HG03139 (cell line): ENCODE results near the gene RABGAP1L.
"Not testable (repeated sequence)": the region's sequence is repeated elsewhere in the genome, so short reads cannot be mapped to it uniquely, and the experiment has no call there.

ENCODE experiments used
- ATAC-seq: cut with Tn5 transposase; IDR thresholded peaks from one replicate; pipeline ENCODE4 v1.9.1; 2021; ENCODE audit not compliant: unreplicated experiment

Gene RABGAP1L

GRCh38 chr1:174652569-174653280, 493.4 kb downstream of the RABGAP1L start:
- ATAC-seq: no peak

DNA sequence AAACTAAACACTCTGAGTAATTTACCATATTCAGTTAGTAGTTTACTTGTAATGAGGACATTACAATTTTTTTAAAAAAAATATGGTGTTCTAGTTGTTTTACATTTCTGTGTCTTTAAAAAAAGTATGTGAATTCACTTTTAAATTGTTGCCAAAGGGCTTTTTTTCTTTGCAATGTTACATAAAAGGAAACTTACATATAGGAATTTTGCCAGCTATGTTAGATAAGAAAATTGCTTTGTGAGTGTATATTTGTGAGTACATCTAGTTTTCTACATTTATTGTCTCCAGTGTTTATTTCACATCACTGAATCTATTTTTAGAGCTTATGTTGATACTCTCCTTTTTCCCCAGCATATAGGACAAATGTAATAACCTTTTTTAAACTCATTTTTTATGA, 495.2 kb downstream of the RABGAP1L start:
- ATAC-seq: no peak

GRCh38 chr1:174656409-174657059, 497.2 kb downstream of the RABGAP1L start:
- no peak for ATAC-seq

GRCh38 chr1:174657411-174657810, 498.1 kb downstream of the RABGAP1L start:
- no peak for ATAC-seq

DNA sequence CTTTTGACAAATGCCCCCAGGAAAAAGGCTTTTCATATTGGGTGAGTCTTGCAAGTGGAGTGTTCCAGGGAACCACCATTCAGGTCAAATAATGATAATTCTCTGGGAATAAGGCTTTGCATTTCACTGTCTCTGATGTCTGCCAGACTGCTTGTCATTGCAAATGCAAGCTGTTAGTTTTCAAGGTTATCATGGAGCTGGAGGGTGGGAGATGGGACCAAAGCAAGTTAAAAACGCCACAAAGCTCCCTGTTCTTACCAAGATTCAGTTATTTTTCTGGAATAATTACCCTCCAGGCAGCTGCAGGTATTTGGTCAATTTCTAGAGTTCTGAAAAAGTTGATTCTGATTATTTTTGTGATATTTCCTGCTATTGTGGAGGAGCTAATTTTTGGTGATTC, 498.6 kb downstream of the RABGAP1L start:
- no peak for ATAC-seq

GRCh38 chr1:174659823-174660222, 500.5 kb downstream of the RABGAP1L start:
- ATAC-seq: no peak

GRCh38 chr1:174660476-174660875, 501.2 kb downstream of the RABGAP1L start:
- no peak for ATAC-seq

GRCh38 chr1:174663358-174663757, 504.0 kb downstream of the RABGAP1L start:
- ATAC-seq: no peak

- no peak for ATAC-seq
These were observed 506.9 kb downstream of the RABGAP1L start for GRCh38 chr1:174666248-174666647.

DNA sequence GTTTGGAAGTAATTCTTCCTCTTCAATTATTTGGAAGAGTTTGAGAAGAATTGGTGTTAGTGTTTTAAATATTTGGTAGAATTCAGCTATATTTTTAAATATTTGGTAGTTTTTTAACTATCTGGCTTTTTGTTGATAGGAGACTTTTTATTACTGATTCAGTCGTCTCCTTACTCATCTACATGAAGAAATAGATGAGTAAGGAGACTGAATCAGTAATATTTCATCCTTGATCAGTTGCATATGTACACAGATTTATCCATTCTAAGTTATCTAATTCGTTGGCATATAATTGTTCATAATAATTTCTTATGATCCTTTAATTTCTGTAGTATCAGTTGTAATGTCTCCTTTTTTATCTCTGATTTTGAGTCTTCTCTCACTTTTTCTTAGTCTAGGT, 512.5 kb downstream of the RABGAP1L start:
- ATAC-seq: no peak

DNA sequence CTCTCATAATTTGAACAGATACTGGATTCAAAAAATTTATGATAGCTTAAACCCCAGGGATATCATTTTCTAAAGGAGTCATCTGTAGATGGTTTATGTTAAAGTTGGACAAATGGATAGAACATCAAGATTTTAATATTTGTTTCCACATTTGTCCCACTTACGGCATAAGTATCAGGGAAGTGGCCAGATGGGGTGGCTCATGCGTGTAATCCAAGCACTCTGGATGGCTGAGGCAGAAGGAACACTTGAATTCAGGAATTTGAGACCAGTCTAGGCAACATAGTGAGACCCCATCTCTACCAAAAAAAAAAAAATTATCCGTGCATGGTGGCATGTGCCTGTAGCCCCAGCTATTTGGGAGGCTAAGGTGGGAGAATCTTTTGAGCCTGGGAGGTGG, 517.5 kb downstream of the RABGAP1L start:
- ATAC-seq: no peak

DNA sequence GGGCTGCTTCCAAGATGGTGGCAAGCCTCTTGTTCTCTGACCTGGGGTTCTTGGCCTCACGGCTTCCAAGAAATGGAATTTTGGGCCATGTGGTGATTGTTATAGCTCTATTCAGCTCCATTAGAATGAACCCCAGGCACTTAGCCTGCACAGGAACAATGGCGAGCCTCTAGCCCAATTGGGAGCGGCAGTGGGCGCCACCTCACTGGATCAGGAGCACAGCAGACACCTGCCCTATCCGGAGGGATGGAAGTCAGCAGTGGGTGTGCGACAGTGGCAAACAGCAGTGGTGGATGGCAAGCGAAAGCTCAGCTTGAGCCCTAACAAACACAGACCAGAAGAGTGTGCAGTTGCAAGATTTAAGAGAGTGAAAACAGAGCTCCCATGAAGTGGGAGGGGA, 519.3 kb downstream of the RABGAP1L start:
- no peak for ATAC-seq

- no peak for ATAC-seq
These were observed 520.8 kb downstream of the RABGAP1L start for GRCh38 chr1:174680101-174680500.

- ATAC-seq: no peak
These were observed 523.2 kb downstream of the RABGAP1L start for GRCh38 chr1:174682419-174683008.

DNA sequence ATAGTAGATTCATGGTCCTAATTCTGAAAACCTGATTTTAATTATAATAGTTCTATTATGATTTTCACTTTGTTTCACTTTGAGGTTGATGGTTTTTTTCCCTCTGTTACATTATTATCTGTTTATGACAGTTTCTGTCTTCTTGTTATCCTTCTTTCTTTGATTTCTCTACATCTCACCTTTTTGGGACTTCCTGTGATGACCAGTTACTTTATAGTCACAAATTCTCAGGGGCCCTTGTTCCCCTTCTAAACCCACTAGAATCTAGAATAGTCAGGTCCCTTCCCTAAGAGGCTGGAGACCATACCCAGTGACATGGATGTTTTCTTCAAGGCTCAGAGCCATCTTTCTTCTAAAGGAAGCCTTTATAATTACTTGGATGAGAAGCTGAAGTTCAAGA, 526.9 kb downstream of the RABGAP1L start:
- ATAC-seq: no peak

DNA sequence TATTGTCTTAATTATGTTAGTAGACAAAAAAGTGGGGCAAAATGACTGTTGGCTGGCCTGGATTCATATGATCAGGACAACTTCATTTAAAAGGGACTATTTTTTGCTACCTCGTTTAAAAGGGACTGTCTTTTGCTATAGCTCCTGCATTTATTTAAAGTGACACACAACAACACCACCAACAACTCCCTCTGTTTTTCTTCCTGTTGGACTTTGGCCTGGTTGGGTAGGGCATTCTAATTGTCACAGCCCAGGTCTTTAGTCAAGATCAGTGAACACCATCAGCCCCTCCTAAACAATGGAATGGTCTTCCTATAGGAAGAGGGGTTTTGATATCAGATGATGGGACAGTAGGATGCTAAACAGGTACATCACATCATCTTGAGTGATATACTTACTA, 530.2 kb downstream of the RABGAP1L start:
- ATAC-seq: no peak

GRCh38 chr1:174690266-174690665, 530.9 kb downstream of the RABGAP1L start:
- no peak for ATAC-seq

- ATAC-seq: no peak
These were observed 533.0 kb downstream of the RABGAP1L start for GRCh38 chr1:174692313-174692712.

DNA sequence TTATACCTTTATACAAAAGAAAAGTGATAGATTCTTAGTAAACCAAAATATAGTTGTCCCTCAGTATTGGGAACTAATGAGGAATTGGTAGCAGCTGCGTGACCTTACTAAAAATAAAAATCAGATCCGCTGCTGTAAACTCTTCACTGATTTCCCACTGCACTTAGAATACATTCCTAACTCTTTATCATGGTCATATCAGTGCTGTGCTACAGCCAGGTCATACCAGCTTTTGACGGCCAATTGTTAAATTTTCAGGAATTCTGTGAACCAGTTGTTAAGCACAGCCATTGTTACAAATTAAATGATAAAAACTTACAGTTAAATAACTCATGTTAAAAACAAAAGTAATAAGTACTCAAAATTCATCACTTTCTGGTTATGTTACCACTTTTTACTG, 533.8 kb downstream of the RABGAP1L start:
- ATAC-seq: no peak

- not testable (repeated sequence) for ATAC-seq
These were observed 534.2 kb downstream of the RABGAP1L start for GRCh38 chr1:174693539-174693938.

DNA sequence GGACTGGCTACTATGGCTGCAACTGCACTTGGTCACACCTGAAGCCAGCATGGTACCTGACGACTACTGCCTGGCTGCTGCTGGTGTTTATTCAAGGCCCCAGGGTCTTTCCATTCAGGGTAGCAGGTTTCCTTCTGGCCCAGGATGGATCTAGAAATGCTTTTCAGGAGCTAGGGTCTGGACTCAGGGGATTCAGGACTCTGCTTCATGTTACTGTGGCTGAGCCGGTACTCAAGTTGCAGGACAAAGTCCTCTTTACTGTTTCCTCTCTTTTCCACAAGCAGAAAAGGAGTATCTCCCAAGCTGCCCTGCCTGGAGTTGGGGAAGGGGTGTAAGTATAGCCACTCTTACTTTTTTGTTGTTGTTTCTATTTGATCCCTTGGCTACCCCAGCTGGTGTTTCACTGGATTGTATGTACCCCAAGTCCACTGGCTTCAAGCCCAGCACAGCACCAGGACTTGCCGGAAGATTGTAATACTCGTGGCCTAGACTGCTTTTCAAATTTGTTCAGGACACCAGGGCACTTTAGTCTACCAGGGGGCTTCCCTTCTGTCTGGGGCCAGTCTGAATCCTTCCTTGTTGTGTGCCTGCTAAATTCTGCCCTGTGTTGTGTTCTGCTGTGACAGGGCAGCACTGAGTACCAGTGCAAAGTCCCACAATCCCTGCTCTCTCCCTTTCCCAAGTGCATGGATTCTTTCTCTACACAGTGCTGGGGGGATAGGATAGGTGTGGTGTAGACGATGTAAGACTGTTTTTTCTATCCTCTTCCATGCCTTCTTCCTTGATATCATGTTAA, 536.9 kb downstream of the RABGAP1L start:
- ATAC-seq: no peak

GRCh38 chr1:174700314-174700713, 541.0 kb downstream of the RABGAP1L start:
- ATAC-seq: no peak
